ENCODE data around the gene NOX4. TPM values are rescaled to one million over a fixed set of nuclear protein-coding genes. Genes with fewer than 3 reads are reported as not detected.
A peak's percentile ranks its signal among the peaks of the same experiment; 100 is the strongest.
"Not testable (repeated sequence)": the region's sequence is repeated elsewhere in the genome, so short reads cannot be mapped to it uniquely, and the experiment has no call there.

NOX4 gene
- total RNA-seq, 4 donors from 2014 or later, result 38.4 to 129 (median 67.4) TPM

DNA sequence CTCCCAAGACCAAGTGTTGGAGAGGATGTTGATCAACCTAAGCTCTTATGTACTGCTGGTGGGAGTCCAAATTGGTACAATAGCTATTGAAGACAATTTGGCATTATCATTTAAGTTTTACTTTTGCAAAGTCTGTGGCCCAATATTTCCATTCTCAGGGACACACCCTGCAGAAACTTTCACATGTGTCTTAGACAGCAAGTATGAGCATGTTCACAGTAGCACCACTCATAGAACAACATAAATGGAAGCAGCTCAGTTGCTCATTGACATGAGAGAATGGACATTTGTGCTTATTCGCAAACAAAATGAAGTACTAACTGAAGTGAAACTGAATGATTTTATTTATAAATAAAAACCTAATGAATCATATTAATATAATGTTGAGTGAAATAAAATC is 135.5 kb downstream of the NOX4 start:
- Histone ChIP-seq H3K9me3 (no peaks in the 10 kb centered on the region), H3K36me3 (no peaks in the 10 kb centered on the region), H3K27ac (no peak overlapping the region), H3K4me1 (no peaks in the 10 kb centered on the region), H3K27me3 (no peaks in the 10 kb centered on the region), H3K4me3 (no peak overlapping the region)
- WGBS, 2 donors, result 90 to 96% methylated on average over 1 of the region's 1 CpG
- no peak for DNase-seq (ENCODE audit: low spot score in 2 of 2)
- TF ChIP-seq EP300 (IDR thresholded peaks at IDR 0.05) (no peak), POLR2A (IDR thresholded peaks at IDR 0.05) (no peak), CTCF (IDR thresholded peaks at IDR 0.05) (no peak)

DNA sequence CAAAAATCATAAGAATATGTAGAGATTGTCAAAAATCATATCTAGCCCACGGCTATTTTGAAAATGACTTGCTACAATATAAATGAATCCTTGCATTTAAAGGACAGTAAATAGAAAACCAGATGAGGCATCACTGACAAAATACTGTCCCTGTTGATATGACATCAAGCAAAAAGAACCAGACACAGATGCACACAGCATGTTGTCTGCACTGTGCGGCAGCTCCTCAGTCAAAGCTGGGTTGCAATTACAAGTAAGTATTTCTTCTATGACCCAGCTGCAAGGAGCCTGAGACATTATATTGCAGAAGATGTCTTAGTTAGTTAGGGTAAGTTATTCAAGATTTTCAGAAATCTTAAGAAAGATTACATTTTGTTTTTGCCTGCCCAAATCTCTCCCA is 136.7 kb downstream of the NOX4 start:
- not testable (repeated sequence) for H3K9me3 ChIP-seq; H3K4me3 ChIP-seq; H3K27me3 ChIP-seq; DNase-seq (ENCODE audit: low spot score in 2 of 2); H3K4me1 ChIP-seq; H3K36me3 ChIP-seq; H3K27ac ChIP-seq
- WGBS, 2 donors, result 89 to 97% methylated on average over 2 of the region's 2 CpGs

GRCh38 chr11:89347071-89347470 is 144.1 kb downstream of the NOX4 start:
- Histone ChIP-seq H3K4me3 (no peak overlapping the region), H3K27ac (no peak overlapping the region), H3K27me3 (no peaks in the 10 kb centered on the region), H3K4me1 (peaks cover 0 to 7% (median 0%) of the 10 kb centered on the region in 4 donors), H3K9me3 (no peaks in the 10 kb centered on the region), H3K36me3 (no peaks in the 10 kb centered on the region)
- DNase-seq (ENCODE audit: low spot score in 2 of 2), result no peak
- 80 to 85% methylated on average over 2 of the region's 2 CpGs for WGBS, 2 donors
- no peak for TF ChIP-seq CTCF (IDR thresholded peaks at IDR 0.05)
- TF ChIP-seq EP300 (IDR thresholded peaks at IDR 0.05), result no peak
- no peak for TF ChIP-seq POLR2A (IDR thresholded peaks at IDR 0.05)

- DNase-seq (ENCODE audit: low spot score in 2 of 2), result no peak
- TF ChIP-seq POLR2A (IDR thresholded peaks at IDR 0.05), result no peak
- TF ChIP-seq EP300 (IDR thresholded peaks at IDR 0.05), result no peak
- TF ChIP-seq CTCF (IDR thresholded peaks at IDR 0.05), result no peak
- no peaks in the 10 kb centered on the region for H3K27me3 ChIP-seq
- H3K9me3 ChIP-seq, result no peaks in the 10 kb centered on the region
- H3K27ac ChIP-seq, result no peak overlapping the region
- no peaks in the 10 kb centered on the region for H3K36me3 ChIP-seq
- 81 to 82% methylated on average over 5 of the region's 5 CpGs for WGBS, 2 donors
- H3K4me1 ChIP-seq, result peaks cover 0 to 12% (median under 1%) of the 10 kb centered on the region in 4 donors
- H3K4me3 ChIP-seq, result no peak overlapping the region
These were observed 144.6 kb downstream of the NOX4 start for GRCh38 chr11:89346601-89347000.

DNA sequence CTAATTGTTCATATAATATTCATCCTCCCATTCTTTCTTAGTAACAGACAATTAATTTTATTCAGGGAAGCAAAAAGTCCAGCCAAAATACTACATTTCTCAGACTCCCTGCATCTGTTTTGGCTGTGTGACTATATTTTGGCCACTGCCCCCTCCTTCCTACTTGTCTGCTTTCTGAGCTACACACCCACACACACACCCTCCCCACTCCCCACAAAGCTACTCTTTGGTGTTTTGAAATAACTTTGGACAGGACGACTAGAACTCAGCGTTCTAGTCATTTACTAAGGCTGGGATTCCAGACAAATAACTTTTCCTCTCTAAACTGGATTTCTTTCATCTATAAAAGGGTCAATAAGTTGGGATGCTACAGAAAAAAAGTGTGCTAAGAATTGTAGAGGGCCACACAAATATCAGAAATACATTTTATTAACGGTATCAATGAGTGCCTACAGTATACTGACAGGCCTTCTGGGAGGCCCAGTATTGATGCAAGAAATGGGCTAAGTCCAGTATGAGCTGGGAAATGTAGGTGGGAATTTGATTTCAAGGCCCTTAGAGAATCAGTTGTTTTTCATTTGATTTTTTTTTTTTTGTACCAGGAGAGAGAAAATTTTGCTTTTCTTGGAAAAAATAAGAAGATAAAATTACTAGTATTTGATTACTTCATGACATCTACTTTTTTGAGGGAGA is 148.1 kb downstream of the NOX4 start:
- H3K9me3 ChIP-seq, H3K4me3 ChIP-seq, H3K27me3 ChIP-seq, H3K36me3 ChIP-seq: not testable (repeated sequence)
- DNase-seq (ENCODE audit: low spot score in 2 of 2), result peak; percentile 41 to 74
- 8 to 16% methylated on average over 3 of the region's 3 CpGs for WGBS, 2 donors
- Histone ChIP-seq H3K27ac (peak overlapping the region; percentile 47 to 81 (median 76)), H3K4me1 (peaks cover 0 to 30% (median 9%) of the 10 kb centered on the region in 4 donors)
- TF ChIP-seq EP300 (IDR thresholded peaks at IDR 0.05), result peak; percentile 24 to 90

DNA sequence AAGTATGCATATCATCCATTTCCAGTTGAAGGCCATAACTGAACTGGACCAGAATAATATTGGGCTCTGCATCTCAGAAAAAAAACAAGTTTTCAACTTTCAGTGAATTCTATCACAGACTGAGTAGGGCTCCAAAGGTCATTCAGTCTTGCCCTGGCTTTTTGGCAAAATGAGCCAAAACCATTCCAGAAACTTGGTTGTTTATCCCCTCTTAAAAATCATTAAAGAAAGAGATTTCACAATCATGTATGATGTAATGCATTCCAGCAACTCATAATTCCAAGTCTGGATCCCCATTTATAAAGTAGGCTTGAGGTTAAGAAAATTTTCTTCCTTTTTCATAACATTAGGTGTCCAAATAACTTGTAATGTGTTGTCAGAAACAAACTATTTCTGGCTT is 150.7 kb downstream of the NOX4 start:
- peak overlapping the region in 2 of 4 donors; percentile 81 for H3K27ac ChIP-seq
- H3K4me3 ChIP-seq, H3K9me3 ChIP-seq, H3K36me3 ChIP-seq, H3K27me3 ChIP-seq: not testable (repeated sequence)
- peaks cover 0 to 30% (median 9%) of the 10 kb centered on the region in 4 donors for H3K4me1 ChIP-seq
- TF ChIP-seq EP300 (IDR thresholded peaks at IDR 0.05), result peak; percentile 36 to 81
- DNase-seq (ENCODE audit: low spot score in 2 of 2), result peak in 1 of 2 donors; percentile 48

GRCh38 chr11:89338073-89338472 is 153.1 kb downstream of the NOX4 start:
- H3K27ac ChIP-seq, result not testable (repeated sequence)
- 36 to 39% methylated on average over 2 of the region's 2 CpGs for WGBS, 2 donors

DNA sequence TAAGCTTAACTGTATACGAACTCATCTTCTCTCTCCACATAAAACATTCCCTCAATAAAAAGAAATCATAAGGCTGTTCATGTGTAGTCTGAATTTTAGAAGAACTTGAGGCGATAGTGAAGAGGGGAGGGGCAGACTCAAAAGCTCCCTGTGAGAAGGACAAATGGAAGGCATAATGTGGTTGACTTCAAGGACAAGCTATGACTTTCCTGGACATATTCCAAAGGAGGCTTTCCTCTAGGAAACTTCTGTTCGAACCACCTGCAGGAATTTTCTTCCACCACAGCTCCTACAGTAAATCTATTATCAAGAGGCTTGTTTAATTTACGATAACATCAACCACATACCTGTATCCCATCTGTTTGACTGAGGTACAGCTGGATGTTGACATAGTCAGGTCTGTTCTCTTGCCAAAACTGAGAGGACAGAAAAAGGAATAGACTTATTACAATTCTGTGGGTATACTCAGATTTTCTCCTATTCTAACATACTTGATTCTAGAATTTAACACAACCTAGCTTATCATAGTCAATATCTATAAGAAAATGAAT is 154.0 kb downstream of the NOX4 start:
- not testable (repeated sequence) for H3K36me3 ChIP-seq; H3K27ac ChIP-seq; DNase-seq (ENCODE audit: low spot score in 2 of 2); H3K27me3 ChIP-seq; H3K4me3 ChIP-seq; H3K9me3 ChIP-seq
- WGBS, 2 donors, result 82 to 93% methylated on average over 4 of the region's 4 CpGs
- H3K4me1 ChIP-seq, result peaks cover 0 to 24% (median 9%) of the 10 kb centered on the region in 4 donors

More at GRCh38 chr11:89338073-89338472, 153.1 kb downstream of the NOX4 start:
- H3K27me3 ChIP-seq; H3K4me3 ChIP-seq; H3K36me3 ChIP-seq; DNase-seq (ENCODE audit: low spot score in 2 of 2); H3K9me3 ChIP-seq: not testable (repeated sequence)
- peaks cover 0 to 30% (median 9%) of the 10 kb centered on the region in 4 donors for H3K4me1 ChIP-seq
